PC-9 (cell line): ENCODE results near the gene BPIFA1. TPM values are rescaled to one million over a fixed set of nuclear protein-coding genes. Genes with fewer than 3 reads are reported as not detected.

Experiments used
- BruUV-seq: library from RNA; stranded (reverse); fragments of 400-500 nt; replicated peaks from 2 replicates; lab custom pipeline; 2021; lab: Mats Ljungman, UMichigan
- CTCF ChIA-PET: fragments of 300-600 bp; sonication (Branson Sonifier 250); formaldehyde crosslinking; loops from one replicate; lab custom pipeline; 2022; ENCODE audit warnings: antibody characterized with exemption; lab: Charles Lee
- POLR2A ChIA-PET: fragments of 300-600 bp; sonication (Branson Sonifier 250); formaldehyde crosslinking; loops from one replicate; lab custom pipeline; 2022; ENCODE audit warnings: antibody characterized with exemption; ENCODE audit not compliant: unreplicated experiment; lab: Charles Lee
- DNase-seq, 2 experiments: peaks; one replicate each; pipeline versions ENCODE4 v3.0.0 to v3.0.0-alpha.2; 2015 to 2022; ENCODE audit warnings: mixed read lengths in 1 of 2
- H2AFZ ChIP-seq: fragments of 200-600 bp; sonication (generic); 2 replicates; pipeline ENCODE4 v1.8.1; 2017; ENCODE audit warnings: antibody characterized with exemption
- H3F3A ChIP-seq: fragments of 200-600 bp; sonication (generic); 2 replicates; pipeline ENCODE4 v1.8.1; 2017; ENCODE audit warnings: antibody characterized with exemption, mild to moderate bottlenecking, low read depth; ENCODE audit not compliant: insufficient read depth
- H3K27ac ChIP-seq: fragments of 200-600 bp; sonication (generic); 2 replicates; pipeline ENCODE4 v1.6.1; 2016; ENCODE audit warnings: mixed run types
- H3K27me3 ChIP-seq: fragments of 200-600 bp; sonication (generic); 2 replicates; pipeline ENCODE4 v1.6.1; 2016; ENCODE audit warnings: low read depth, mixed run types; ENCODE audit not compliant: insufficient read depth
- H3K36me3 ChIP-seq: fragments of 200-600 bp; sonication (generic); 2 replicates; pipeline ENCODE4 v1.6.1; 2016; ENCODE audit warnings: low read depth, mixed run types
- H3K4me1 ChIP-seq: fragments of 200-600 bp; sonication (generic); replicated peaks from 2 replicates; pipeline ENCODE4 v1.6.1; 2016; ENCODE audit warnings: mixed run types; ENCODE audit not compliant: insufficient read depth
- H3K4me2 ChIP-seq: fragments of 200-600 bp; sonication (generic); 2 replicates; pipeline ENCODE4 v1.6.1; 2017; ENCODE audit warnings: mixed run types
- H3K4me3 ChIP-seq: fragments of 200-600 bp; sonication (generic); 2 replicates; pipeline ENCODE4 v1.6.1; 2016; ENCODE audit warnings: mixed run types
- H3K79me2 ChIP-seq: fragments of 200-600 bp; sonication (generic); 2 replicates; pipeline ENCODE4 v1.6.1; 2017; ENCODE audit warnings: low read depth, mixed run types
- H3K9me2 ChIP-seq: fragments of 200-600 bp; sonication (generic); 2 replicates; pipeline ENCODE4 v1.8.1; 2017; ENCODE audit warnings: mild to moderate bottlenecking; ENCODE audit not compliant: insufficient read depth
- H3K9me3 ChIP-seq: fragments of 200-600 bp; sonication (generic); 2 replicates; pipeline ENCODE4 v1.8.1; 2016; ENCODE audit warnings: low read depth; ENCODE audit not compliant: insufficient read depth
- H4K20me1 ChIP-seq: fragments of 200-600 bp; sonication (generic); 2 replicates; pipeline ENCODE4 v1.8.1; 2017; ENCODE audit not compliant: insufficient read depth
- EZH2 ChIP-seq: fragments of 200-600 bp; sonication (generic); IDR thresholded peaks from 2 replicates; pipeline ENCODE4 v1.8.0; 2017; ENCODE audit warnings: antibody characterized with exemption, low read depth
- intact Hi-C: fragments of 100-400 bp; cut with micrococcal nuclease; formaldehyde crosslinking; loops from one replicate; pipeline ENCODE4 v1.10.0; 2022; ENCODE audit not compliant: unreplicated experiment
- total RNA-seq: library from RNA; stranded (reverse); gene quantifications from 2 replicates; pipeline ENCODE4 v1.2.3, GENCODE V29; 2021
- TF ChIP-seq, protein P1 (sequence below): fragments of 200-600 bp; sonication (generic); conservative IDR thresholded peaks from 2 replicates; pipeline ENCODE4 v1.6.1; 2017; ENCODE audit warnings: mixed run types, antibody characterized with exemption, mild to moderate bottlenecking, moderate library complexity

The BPIFA1 gene
- total RNA-seq, 1 experiment from 2014 or later = not detected

DNA sequence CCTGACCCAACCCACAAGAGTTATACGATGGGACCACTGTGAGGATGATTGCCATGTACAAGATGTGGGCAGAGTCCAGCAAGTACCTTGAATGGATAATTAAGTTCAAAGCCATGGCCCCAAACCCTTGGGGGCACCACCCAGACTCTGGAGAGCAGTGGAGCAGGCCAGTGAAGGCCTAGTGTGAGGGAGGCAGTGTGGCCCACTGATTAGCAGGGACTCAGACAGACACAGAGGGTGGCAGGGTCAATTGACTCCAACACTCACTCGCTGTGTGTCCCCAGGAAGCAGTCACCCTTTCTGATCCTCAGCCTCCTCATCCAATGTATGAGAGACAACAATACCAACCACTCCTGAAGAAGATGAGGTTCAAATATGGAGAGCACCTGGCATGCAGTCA is 1.7 kb upstream of the BPIFA1 start:
- no TSS peak for BruUV-seq
- Histone ChIP-seq H3F3A (no peaks in the 10 kb centered on the region), H3K79me2 (no peaks in the 10 kb centered on the region), H3K27ac (no peak overlapping the region), H3K4me2 (no peak overlapping the region), H3K4me3 (no peak overlapping the region), H3K9me3 (no peaks in the 10 kb centered on the region), H4K20me1 (no peaks in the 10 kb centered on the region), H3K36me3 (no peaks in the 10 kb centered on the region), H2AFZ (no peak overlapping the region), H3K9me2 (no peaks in the 10 kb centered on the region), H3K27me3 (peaks cover 6% of the 10 kb centered on the region; the same call in 1 of the 2 replicates), H3K4me1 (no peaks in the 10 kb centered on the region)
- intact Hi-C loops = no loop called here
- ChIA-PET POLR2A (no interaction called here), CTCF (no interaction called here)
- DNase-seq = no peak
- no peak for TF ChIP-seq EZH2
- TF ChIP-seq, protein P1, sequence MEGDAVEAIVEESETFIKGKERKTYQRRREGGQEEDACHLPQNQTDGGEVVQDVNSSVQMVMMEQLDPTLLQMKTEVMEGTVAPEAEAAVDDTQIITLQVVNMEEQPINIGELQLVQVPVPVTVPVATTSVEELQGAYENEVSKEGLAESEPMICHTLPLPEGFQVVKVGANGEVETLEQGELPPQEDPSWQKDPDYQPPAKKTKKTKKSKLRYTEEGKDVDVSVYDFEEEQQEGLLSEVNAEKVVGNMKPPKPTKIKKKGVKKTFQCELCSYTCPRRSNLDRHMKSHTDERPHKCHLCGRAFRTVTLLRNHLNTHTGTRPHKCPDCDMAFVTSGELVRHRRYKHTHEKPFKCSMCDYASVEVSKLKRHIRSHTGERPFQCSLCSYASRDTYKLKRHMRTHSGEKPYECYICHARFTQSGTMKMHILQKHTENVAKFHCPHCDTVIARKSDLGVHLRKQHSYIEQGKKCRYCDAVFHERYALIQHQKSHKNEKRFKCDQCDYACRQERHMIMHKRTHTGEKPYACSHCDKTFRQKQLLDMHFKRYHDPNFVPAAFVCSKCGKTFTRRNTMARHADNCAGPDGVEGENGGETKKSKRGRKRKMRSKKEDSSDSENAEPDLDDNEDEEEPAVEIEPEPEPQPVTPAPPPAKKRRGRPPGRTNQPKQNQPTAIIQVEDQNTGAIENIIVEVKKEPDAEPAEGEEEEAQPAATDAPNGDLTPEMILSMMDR = no peak

DNA sequence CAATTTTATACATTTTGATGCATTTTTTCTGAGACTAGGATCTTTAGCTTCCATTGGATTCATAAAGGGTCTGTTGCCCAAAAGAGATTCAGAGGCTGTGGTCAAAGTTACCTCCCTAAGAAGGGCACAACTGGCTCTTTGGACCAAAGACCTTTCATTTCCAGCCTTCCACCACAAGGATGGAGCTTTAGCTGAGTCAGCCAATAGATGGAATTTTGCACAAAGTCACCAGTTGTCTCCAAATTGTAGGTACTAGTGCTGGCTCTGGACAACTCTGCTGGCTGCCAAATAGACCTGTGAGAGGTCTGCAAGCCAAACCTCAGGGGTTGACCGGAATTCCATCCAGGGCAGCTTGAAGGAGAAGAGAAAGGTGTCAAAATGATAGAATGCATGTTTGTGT is 555 bp downstream of the BPIFA1 start:
- ChIA-PET POLR2A (no interaction called here), CTCF (no interaction called here)
- Histone ChIP-seq H3K9me3 (no peaks in the 10 kb centered on the region), H3K36me3 (no peaks in the 10 kb centered on the region), H3K27ac (no peak overlapping the region), H2AFZ (no peak overlapping the region), H3K9me2 (no peaks in the 10 kb centered on the region), H3K79me2 (no peaks in the 10 kb centered on the region), H3K4me3 (no peak overlapping the region), H3K4me2 (no peak overlapping the region), H3K4me1 (no peaks in the 10 kb centered on the region), H3K27me3 (peaks cover 6% of the 10 kb centered on the region; the same call in 1 of the 2 replicates), H3F3A (no peaks in the 10 kb centered on the region), H4K20me1 (no peaks in the 10 kb centered on the region)
- DNase-seq = no peak
- BruUV-seq = no TSS peak
- intact Hi-C loops = no loop called here
- TF ChIP-seq, protein P1 = no peak
- no peak for TF ChIP-seq EZH2

DNA sequence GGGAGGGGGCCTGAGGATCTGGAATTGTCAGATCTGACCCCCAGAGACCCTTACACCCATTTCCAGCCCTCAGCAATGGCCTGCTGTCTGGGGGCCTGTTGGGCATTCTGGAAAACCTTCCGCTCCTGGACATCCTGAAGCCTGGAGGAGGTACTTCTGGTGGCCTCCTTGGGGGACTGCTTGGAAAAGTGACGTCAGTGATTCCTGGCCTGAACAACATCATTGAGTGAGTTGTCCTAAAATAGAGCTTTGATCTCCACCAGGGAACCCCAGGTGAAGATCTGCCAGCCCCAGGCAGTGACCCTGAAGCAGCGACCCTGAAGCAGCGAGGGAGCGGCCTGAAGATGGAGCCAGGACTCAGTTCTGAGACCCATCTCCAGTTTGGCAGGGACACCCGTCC is 2.2 kb downstream of the BPIFA1 start:
- Histone ChIP-seq H3K9me3 (no peaks in the 10 kb centered on the region), H3K79me2 (no peaks in the 10 kb centered on the region), H3K4me2 (no peak overlapping the region), H4K20me1 (no peaks in the 10 kb centered on the region), H3K36me3 (no peaks in the 10 kb centered on the region), H3F3A (no peaks in the 10 kb centered on the region), H2AFZ (no peak overlapping the region), H3K27me3 (peaks cover 6% of the 10 kb centered on the region; the same call in 1 of the 2 replicates), H3K27ac (no peak overlapping the region), H3K4me3 (no peak overlapping the region), H3K9me2 (no peaks in the 10 kb centered on the region), H3K4me1 (no peaks in the 10 kb centered on the region)
- no peak for TF ChIP-seq EZH2
- TF ChIP-seq, protein P1 = no peak
- POLR2A ChIA-PET = interaction anchor here (0.7 kb wide), 1 partner anchor 1251 kb away, joined by 6 read pairs; no protein-coding TSS in a partner anchor
- no TSS peak for BruUV-seq
- CTCF ChIA-PET = no interaction called here
- DNase-seq = no peak
- intact Hi-C loops = no loop called here
